ENCODE measurements around the gene CMC4. TPM values are rescaled to one million over a fixed set of nuclear protein-coding genes. Genes with fewer than 3 reads are reported as not detected.

The CMC4 gene
- total RNA-seq, 1 experiment from 2014 or later, result 0.59 TPM

DNA sequence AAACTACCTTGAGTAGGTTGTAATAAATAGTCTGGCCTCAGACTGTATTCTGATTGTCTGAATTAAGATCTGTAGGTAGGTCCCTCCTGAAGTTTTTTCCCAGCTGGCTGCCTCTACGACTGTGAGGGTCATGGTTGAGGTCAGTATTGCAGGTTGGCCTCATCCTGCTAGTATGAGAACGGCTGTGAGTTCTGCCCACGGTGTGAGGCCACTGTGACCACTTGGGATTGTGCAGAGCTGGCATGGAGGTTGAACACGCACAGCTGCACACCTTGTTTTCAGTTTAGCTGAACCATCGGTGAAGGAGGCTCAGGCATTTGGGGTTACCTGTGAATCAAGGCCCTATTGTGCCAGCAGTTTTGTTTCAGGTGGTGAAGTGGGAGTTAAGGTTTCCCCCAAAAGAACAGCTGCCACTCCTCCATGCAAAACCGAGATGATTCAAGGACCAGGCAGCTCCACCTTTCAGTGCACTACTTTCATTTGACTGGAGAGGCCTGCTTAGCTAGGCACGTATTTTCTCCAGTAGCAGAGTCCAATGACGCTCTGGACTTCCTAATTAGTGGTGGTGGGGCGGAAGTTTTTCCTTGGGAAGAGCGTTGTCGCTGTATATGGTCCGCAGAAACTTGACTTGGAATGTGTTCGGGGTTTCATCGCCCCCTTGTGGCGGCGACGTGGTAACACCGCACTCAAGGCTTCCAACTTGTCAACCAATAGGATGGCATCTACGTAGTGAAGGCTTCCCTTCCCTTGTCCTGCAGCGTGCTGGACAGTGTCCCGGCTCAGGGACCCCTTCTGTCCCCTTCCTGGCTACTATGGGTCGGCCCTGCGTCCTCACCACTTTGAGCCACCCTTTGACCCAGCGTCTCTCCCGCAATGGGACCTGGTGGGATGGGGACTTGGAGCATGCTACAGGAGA is 13.8 kb downstream of the CMC4 start:
- peak; percentile 69 for DNase-seq
- peak overlapping the region; percentile 36 for H3K4me3 Mint-ChIP-seq (ENCODE audit: low read depth, unreplicated experiment)
- no peaks in the 10 kb centered on the region for H3K9me3 Mint-ChIP-seq (ENCODE audit: low read depth, unreplicated experiment)
- no peaks in the 10 kb centered on the region for H3K27me3 Mint-ChIP-seq (ENCODE audit: unreplicated experiment)
- TF ChIP-seq, protein P1, sequence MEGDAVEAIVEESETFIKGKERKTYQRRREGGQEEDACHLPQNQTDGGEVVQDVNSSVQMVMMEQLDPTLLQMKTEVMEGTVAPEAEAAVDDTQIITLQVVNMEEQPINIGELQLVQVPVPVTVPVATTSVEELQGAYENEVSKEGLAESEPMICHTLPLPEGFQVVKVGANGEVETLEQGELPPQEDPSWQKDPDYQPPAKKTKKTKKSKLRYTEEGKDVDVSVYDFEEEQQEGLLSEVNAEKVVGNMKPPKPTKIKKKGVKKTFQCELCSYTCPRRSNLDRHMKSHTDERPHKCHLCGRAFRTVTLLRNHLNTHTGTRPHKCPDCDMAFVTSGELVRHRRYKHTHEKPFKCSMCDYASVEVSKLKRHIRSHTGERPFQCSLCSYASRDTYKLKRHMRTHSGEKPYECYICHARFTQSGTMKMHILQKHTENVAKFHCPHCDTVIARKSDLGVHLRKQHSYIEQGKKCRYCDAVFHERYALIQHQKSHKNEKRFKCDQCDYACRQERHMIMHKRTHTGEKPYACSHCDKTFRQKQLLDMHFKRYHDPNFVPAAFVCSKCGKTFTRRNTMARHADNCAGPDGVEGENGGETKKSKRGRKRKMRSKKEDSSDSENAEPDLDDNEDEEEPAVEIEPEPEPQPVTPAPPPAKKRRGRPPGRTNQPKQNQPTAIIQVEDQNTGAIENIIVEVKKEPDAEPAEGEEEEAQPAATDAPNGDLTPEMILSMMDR (IDR thresholded peaks at IDR 0.05; ENCODE audit: unreplicated experiment), result peak; percentile 61
- CTCF ChIA-PET, result no interaction called here
- H3K36me3 Mint-ChIP-seq (ENCODE audit: insufficient read depth, unreplicated experiment), result no peaks in the 10 kb centered on the region
- intact Hi-C loops (cut with micrococcal nuclease; ENCODE audit: unreplicated experiment), result loop anchor here (1.0 to 2.0 kb wide), 2 partner anchors 28 to 76 kb away; no protein-coding TSS in a partner anchor
- H3K27ac Mint-ChIP-seq (ENCODE audit: unreplicated experiment), result no peak overlapping the region
- peaks cover 15% of the 10 kb centered on the region for H3K4me1 Mint-ChIP-seq (ENCODE audit: low read depth, unreplicated experiment)
- BruUV-seq (replicated peaks), result no TSS peak

DNA sequence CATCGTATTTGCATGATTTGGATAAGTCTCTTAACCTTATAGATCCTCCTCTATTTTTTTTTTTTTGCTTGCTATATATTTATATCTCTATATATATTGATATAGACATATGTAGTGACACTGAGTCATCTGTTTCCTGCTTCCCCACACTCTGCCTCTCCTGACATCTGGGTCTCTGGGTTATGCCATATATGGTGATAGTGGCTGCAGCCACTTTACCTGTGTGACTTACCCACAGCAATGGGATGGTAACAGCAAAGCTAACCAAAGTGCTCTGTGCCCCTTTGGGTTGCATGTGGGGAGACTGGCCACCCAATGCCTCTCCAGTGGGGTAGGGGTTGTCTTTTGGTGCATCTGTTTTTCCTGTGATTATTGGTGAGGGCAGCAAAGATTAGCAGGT is 14.5 kb downstream of the CMC4 start:
- Mint-ChIP-seq H3K4me1 (ENCODE audit: low read depth, unreplicated experiment) (peaks cover 15% of the 10 kb centered on the region), H3K36me3 (ENCODE audit: insufficient read depth, unreplicated experiment) (no peaks in the 10 kb centered on the region), H3K9me3 (ENCODE audit: low read depth, unreplicated experiment) (no peaks in the 10 kb centered on the region), H3K27me3 (ENCODE audit: unreplicated experiment) (no peaks in the 10 kb centered on the region), H3K4me3 (ENCODE audit: low read depth, unreplicated experiment) (no peak overlapping the region), H3K27ac (ENCODE audit: unreplicated experiment) (no peak overlapping the region)
- TF ChIP-seq, protein P1 (IDR thresholded peaks at IDR 0.05; ENCODE audit: unreplicated experiment), result no peak
- DNase-seq, result no peak
- intact Hi-C loops (cut with micrococcal nuclease; ENCODE audit: unreplicated experiment), result loop anchor here (2.0 kb wide), 1 partner anchor 28 kb away; no protein-coding TSS in a partner anchor
- no TSS peak for BruUV-seq (replicated peaks)
- CTCF ChIA-PET, result no interaction called here

DNA sequence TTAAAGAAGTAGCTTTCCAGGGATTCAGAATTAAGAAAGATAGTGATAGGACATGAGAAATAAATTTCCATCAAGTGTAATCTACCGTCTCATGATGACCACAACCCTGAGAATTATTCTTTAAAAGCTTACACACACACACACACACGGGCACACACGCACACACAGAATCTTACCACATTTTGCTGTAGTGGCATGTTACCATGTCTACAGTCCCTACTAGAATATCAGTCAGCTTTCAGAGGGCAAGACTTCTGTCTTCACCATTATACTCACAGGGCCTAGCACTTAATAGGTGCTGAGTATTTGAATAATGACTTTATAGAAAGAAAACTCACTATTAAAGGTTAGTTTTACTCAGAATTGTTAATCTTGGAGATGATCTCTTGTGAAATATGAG is 15.4 kb downstream of the CMC4 start:
- H3K36me3 Mint-ChIP-seq (ENCODE audit: insufficient read depth, unreplicated experiment), result no peaks in the 10 kb centered on the region
- TF ChIP-seq, protein P1 (IDR thresholded peaks at IDR 0.05; ENCODE audit: unreplicated experiment), result no peak
- DNase-seq, result no peak
- no peaks in the 10 kb centered on the region for H3K27me3 Mint-ChIP-seq (ENCODE audit: unreplicated experiment)
- H3K4me3 Mint-ChIP-seq (ENCODE audit: low read depth, unreplicated experiment), result no peak overlapping the region
- peaks cover 15% of the 10 kb centered on the region for H3K4me1 Mint-ChIP-seq (ENCODE audit: low read depth, unreplicated experiment)
- intact Hi-C loops (cut with micrococcal nuclease; ENCODE audit: unreplicated experiment), result no loop called here
- no TSS peak for BruUV-seq (replicated peaks)
- H3K27ac Mint-ChIP-seq (ENCODE audit: unreplicated experiment), result no peak overlapping the region
- CTCF ChIA-PET, result no interaction called here
- H3K9me3 Mint-ChIP-seq (ENCODE audit: low read depth, unreplicated experiment), result no peaks in the 10 kb centered on the region

DNA sequence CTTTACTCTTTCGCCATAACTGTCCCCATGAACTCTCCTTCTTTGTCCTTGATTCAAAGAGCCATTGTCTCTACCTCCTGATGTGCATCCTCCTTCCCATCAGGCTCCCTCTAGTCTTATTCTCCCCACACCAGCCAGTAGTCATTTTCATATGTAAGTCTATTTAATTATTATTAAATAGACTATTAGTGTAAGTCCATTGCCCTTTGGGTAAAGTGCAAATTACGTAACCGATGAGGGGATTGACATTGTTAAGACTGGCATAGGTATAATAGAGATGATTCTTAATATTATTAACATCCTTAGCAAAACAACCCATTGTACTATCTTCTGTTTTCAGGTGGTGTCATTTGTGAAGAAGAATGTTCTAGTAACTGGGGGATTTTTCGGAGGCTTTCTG is 16.7 kb downstream of the CMC4 start:
- BruUV-seq (replicated peaks), result no TSS peak
- H3K4me3 Mint-ChIP-seq (ENCODE audit: low read depth, unreplicated experiment), result no peak overlapping the region
- no peaks in the 10 kb centered on the region for H3K9me3 Mint-ChIP-seq (ENCODE audit: low read depth, unreplicated experiment)
- H3K36me3 Mint-ChIP-seq (ENCODE audit: insufficient read depth, unreplicated experiment), result no peaks in the 10 kb centered on the region
- no peak overlapping the region for H3K27ac Mint-ChIP-seq (ENCODE audit: unreplicated experiment)
- no peak for DNase-seq
- TF ChIP-seq, protein P1 (IDR thresholded peaks at IDR 0.05; ENCODE audit: unreplicated experiment), result no peak
- H3K27me3 Mint-ChIP-seq (ENCODE audit: unreplicated experiment), result no peaks in the 10 kb centered on the region
- peaks cover 15% of the 10 kb centered on the region for H3K4me1 Mint-ChIP-seq (ENCODE audit: low read depth, unreplicated experiment)
- intact Hi-C loops (cut with micrococcal nuclease; ENCODE audit: unreplicated experiment), result no loop called here
- CTCF ChIA-PET, result no interaction called here

Data from Calu3 (cell line).